PC-9 (cell line): Measurements from ENCODE around the gene MAP1A. TPM values are rescaled to one million over a fixed set of nuclear protein-coding genes. Genes with fewer than 3 reads are reported as not detected.

Experiments
- BruUV-seq: library from RNA; stranded (reverse); fragments of 400-500 nt; replicated peaks from 2 replicates; lab custom pipeline; 2021; lab: Mats Ljungman, UMichigan
- CTCF ChIA-PET: fragments of 300-600 bp; sonication (Branson Sonifier 250); formaldehyde crosslinking; loops from one replicate; lab custom pipeline; 2022; ENCODE audit warnings: antibody characterized with exemption; lab: Charles Lee
- POLR2A ChIA-PET: fragments of 300-600 bp; sonication (Branson Sonifier 250); formaldehyde crosslinking; loops from one replicate; lab custom pipeline; 2022; ENCODE audit warnings: antibody characterized with exemption; ENCODE audit not compliant: unreplicated experiment; lab: Charles Lee
- DNase-seq, 2 experiments: peaks; one replicate each; pipeline versions ENCODE4 v3.0.0 to v3.0.0-alpha.2; 2015 to 2022; ENCODE audit warnings: mixed read lengths in 1 of 2
- H2AFZ ChIP-seq: fragments of 200-600 bp; sonication (generic); 2 replicates; pipeline ENCODE4 v1.8.1; 2017; ENCODE audit warnings: antibody characterized with exemption
- H3F3A ChIP-seq: fragments of 200-600 bp; sonication (generic); 2 replicates; pipeline ENCODE4 v1.8.1; 2017; ENCODE audit warnings: antibody characterized with exemption, mild to moderate bottlenecking, low read depth; ENCODE audit not compliant: insufficient read depth
- H3K27ac ChIP-seq: fragments of 200-600 bp; sonication (generic); 2 replicates; pipeline ENCODE4 v1.6.1; 2016; ENCODE audit warnings: mixed run types
- H3K27me3 ChIP-seq: fragments of 200-600 bp; sonication (generic); 2 replicates; pipeline ENCODE4 v1.6.1; 2016; ENCODE audit warnings: low read depth, mixed run types; ENCODE audit not compliant: insufficient read depth
- H3K36me3 ChIP-seq: fragments of 200-600 bp; sonication (generic); 2 replicates; pipeline ENCODE4 v1.6.1; 2016; ENCODE audit warnings: low read depth, mixed run types
- H3K4me1 ChIP-seq: fragments of 200-600 bp; sonication (generic); replicated peaks from 2 replicates; pipeline ENCODE4 v1.6.1; 2016; ENCODE audit warnings: mixed run types; ENCODE audit not compliant: insufficient read depth
- H3K4me2 ChIP-seq: fragments of 200-600 bp; sonication (generic); 2 replicates; pipeline ENCODE4 v1.6.1; 2017; ENCODE audit warnings: mixed run types
- H3K4me3 ChIP-seq: fragments of 200-600 bp; sonication (generic); 2 replicates; pipeline ENCODE4 v1.6.1; 2016; ENCODE audit warnings: mixed run types
- H3K79me2 ChIP-seq: fragments of 200-600 bp; sonication (generic); 2 replicates; pipeline ENCODE4 v1.6.1; 2017; ENCODE audit warnings: low read depth, mixed run types
- H3K9me2 ChIP-seq: fragments of 200-600 bp; sonication (generic); 2 replicates; pipeline ENCODE4 v1.8.1; 2017; ENCODE audit warnings: mild to moderate bottlenecking; ENCODE audit not compliant: insufficient read depth
- H3K9me3 ChIP-seq: fragments of 200-600 bp; sonication (generic); 2 replicates; pipeline ENCODE4 v1.8.1; 2016; ENCODE audit warnings: low read depth; ENCODE audit not compliant: insufficient read depth
- H4K20me1 ChIP-seq: fragments of 200-600 bp; sonication (generic); 2 replicates; pipeline ENCODE4 v1.8.1; 2017; ENCODE audit not compliant: insufficient read depth
- CTCF ChIP-seq: fragments of 200-600 bp; sonication (generic); conservative IDR thresholded peaks from 2 replicates; pipeline ENCODE4 v1.6.1; 2017; ENCODE audit warnings: mixed run types, antibody characterized with exemption, mild to moderate bottlenecking, moderate library complexity
- EZH2 ChIP-seq: fragments of 200-600 bp; sonication (generic); IDR thresholded peaks from 2 replicates; pipeline ENCODE4 v1.8.0; 2017; ENCODE audit warnings: antibody characterized with exemption, low read depth
- intact Hi-C: fragments of 100-400 bp; cut with micrococcal nuclease; formaldehyde crosslinking; loops from one replicate; pipeline ENCODE4 v1.10.0; 2022; ENCODE audit not compliant: unreplicated experiment
- total RNA-seq: library from RNA; stranded (reverse); gene quantifications from 2 replicates; pipeline ENCODE4 v1.2.3, GENCODE V29; 2021

Gene MAP1A
- total RNA-seq, 1 experiment from 2014 or later: 2.1 TPM

GRCh38 chr15:43516801-43517353 lies 531 bp upstream of the MAP1A start:
- POLR2A ChIA-PET: no interaction called here
- Histone ChIP-seq H3K9me3 (no peaks in the 10 kb centered on the region), H3K9me2 (no peaks in the 10 kb centered on the region), H3K4me2 (no peak overlapping the region), H3K79me2 (no peaks in the 10 kb centered on the region), H3K4me1 (no peaks in the 10 kb centered on the region), H4K20me1 (no peaks in the 10 kb centered on the region), H3K4me3 (no peak overlapping the region), H3K36me3 (no peaks in the 10 kb centered on the region), H2AFZ (no peak overlapping the region), H3K27ac (no peak overlapping the region), H3K27me3 (0 out of 2 replicates have a peak, but pooled peaks cover 8% of the 10 kb centered on the region), H3F3A (no peaks in the 10 kb centered on the region; the same call in 1 of the 2 replicates)
- TF ChIP-seq CTCF: no peak
- no peak for TF ChIP-seq EZH2
- intact Hi-C loops: no loop called here
- DNase-seq: no peak
- no TSS peak for BruUV-seq
- CTCF ChIA-PET: interaction anchor here (0.6 kb wide), 1 partner anchor 23 kb away, joined by 4 read pairs; no protein-coding TSS in a partner anchor

- H3K9me3 ChIP-seq: no peaks in the 10 kb centered on the region
- TF ChIP-seq EZH2: no peak
- TF ChIP-seq CTCF: no peak
- no peaks in the 10 kb centered on the region for H3F3A ChIP-seq
- H3K79me2 ChIP-seq: no peaks in the 10 kb centered on the region
- no peak overlapping the region for H3K4me3 ChIP-seq
- CTCF ChIA-PET: no interaction called here
- H4K20me1 ChIP-seq: no peaks in the 10 kb centered on the region
- BruUV-seq: no TSS peak
- no peak overlapping the region for H2AFZ ChIP-seq
- no peaks in the 10 kb centered on the region for H3K4me1 ChIP-seq
- POLR2A ChIA-PET: no interaction called here
- no peaks in the 10 kb centered on the region for H3K9me2 ChIP-seq
- no peak for DNase-seq
- intact Hi-C loops: no loop called here
- H3K27me3 ChIP-seq: peaks cover 15% of the 10 kb centered on the region; the same call in 1 of the 2 replicates
- H3K4me2 ChIP-seq: no peak overlapping the region
- no peaks in the 10 kb centered on the region for H3K36me3 ChIP-seq
- no peak overlapping the region for H3K27ac ChIP-seq
Observed at GRCh38 chr15:43518197-43518761, 871 bp downstream of the MAP1A start.

GRCh38 chr15:43519196-43519595 lies 1.8 kb downstream of the MAP1A start:
- peaks cover 22% of the 10 kb centered on the region for H3K27me3 ChIP-seq

More at GRCh38 chr15:43519196-43519595, 1.8 kb downstream of the MAP1A start:
- Histone ChIP-seq H3K79me2 (no peaks in the 10 kb centered on the region), H3K4me2 (no peak overlapping the region), H3K4me1 (no peaks in the 10 kb centered on the region), H2AFZ (no peak overlapping the region), H3K9me2 (no peaks in the 10 kb centered on the region), H3F3A (no peaks in the 10 kb centered on the region), H3K27ac (no peak overlapping the region), H3K9me3 (no peaks in the 10 kb centered on the region), H4K20me1 (no peaks in the 10 kb centered on the region), H3K4me3 (no peak overlapping the region), H3K36me3 (no peaks in the 10 kb centered on the region)
- intact Hi-C loops: no loop called here
- no TSS peak for BruUV-seq
- POLR2A ChIA-PET: interaction anchor here (0.6 kb wide), 1 partner anchor 12 kb away, joined by 12 read pairs; no protein-coding TSS in a partner anchor
- DNase-seq: no peak
- TF ChIP-seq EZH2 (no peak), CTCF (no peak)
- CTCF ChIA-PET: interaction anchor here (0.5 kb wide), 1 partner anchor 8 kb away, joined by 6 read pairs; no protein-coding TSS in a partner anchor
